GM23248 (cell line): ENCODE measurements around the gene SEMG1. TPM values are rescaled to one million over a fixed set of nuclear protein-coding genes. Genes with fewer than 3 reads are reported as not detected.

Experiments
- DNase-seq: peaks from one replicate; pipeline ENCODE4 v3.0.0-alpha.2; 2015
- H2AFZ ChIP-seq: fragments of 200-600 bp; sonication (generic); 2 replicates; pipeline ENCODE4 v1.6.1; 2016; ENCODE audit warnings: antibody characterized with exemption
- H3F3A ChIP-seq: fragments of 200-600 bp; sonication (generic); 2 replicates; pipeline ENCODE4 v1.6.1; 2016; ENCODE audit warnings: mild to moderate bottlenecking, antibody characterized with exemption, mixed run types; ENCODE audit not compliant: insufficient read depth
- H3K27ac ChIP-seq: fragments of 200-600 bp; sonication (generic); 2 replicates; pipeline ENCODE4 v1.5.1; 2016; ENCODE audit warnings: mild to moderate bottlenecking
- H3K27me3 ChIP-seq: fragments of 200-600 bp; sonication (generic); replicated peaks from 2 replicates; pipeline ENCODE4 v1.6.1; 2016; ENCODE audit warnings: mild to moderate bottlenecking; ENCODE audit not compliant: insufficient read depth
- H3K36me3 ChIP-seq: fragments of 200-600 bp; sonication (generic); 2 replicates; pipeline ENCODE4 v1.6.1; 2016; ENCODE audit warnings: low read depth, mild to moderate bottlenecking
- H3K4me1 ChIP-seq: fragments of 200-600 bp; sonication (generic); 2 replicates; pipeline ENCODE4 v1.6.1; 2016; ENCODE audit warnings: mild to moderate bottlenecking; ENCODE audit not compliant: insufficient read depth
- H3K4me2 ChIP-seq: fragments of 200-600 bp; sonication (generic); one replicate; pipeline ENCODE4 v1.6.1; 2016; ENCODE audit warnings: mild to moderate bottlenecking; ENCODE audit not compliant: unreplicated experiment
- H3K4me3 ChIP-seq: fragments of 200-600 bp; sonication (generic); 2 replicates; pipeline ENCODE4 v1.5.1; 2016; ENCODE audit warnings: mild to moderate bottlenecking
- H3K79me2 ChIP-seq: fragments of 200-600 bp; sonication (generic); 2 replicates; pipeline ENCODE4 v1.6.1; 2016; ENCODE audit warnings: mild to moderate bottlenecking; ENCODE audit not compliant: insufficient read depth
- H3K9ac ChIP-seq: fragments of 200-600 bp; sonication (generic); 2 replicates; pipeline ENCODE4 v1.6.1; 2016; ENCODE audit warnings: mild to moderate bottlenecking
- H3K9me2 ChIP-seq: fragments of 200-600 bp; sonication (generic); 2 replicates; pipeline ENCODE4 v1.6.1; 2016; ENCODE audit warnings: mixed run types, mild to moderate bottlenecking, moderate library complexity; ENCODE audit not compliant: insufficient read depth
- H3K9me3 ChIP-seq: fragments of 200-600 bp; sonication (generic); one replicate; pipeline ENCODE4 v1.6.1; 2017; ENCODE audit warnings: low read depth
- H4K20me1 ChIP-seq: fragments of 200-600 bp; sonication (generic); 2 replicates; pipeline ENCODE4 v1.6.0; 2016; ENCODE audit not compliant: insufficient read depth
- EZH2 ChIP-seq: fragments of 200-600 bp; sonication (generic); IDR thresholded peaks from 2 replicates; pipeline ENCODE4 v1.6.1; 2018; ENCODE audit warnings: antibody characterized with exemption, mild to moderate bottlenecking; ENCODE audit not compliant: insufficient read depth, poor library complexity, severe bottlenecking
- EZH2phosphoT487 ChIP-seq: fragments of 200-600 bp; sonication (generic); IDR thresholded peaks from 2 replicates; pipeline ENCODE4 v1.6.1; 2018; ENCODE audit warnings: antibody characterized with exemption, moderate library complexity, mild to moderate bottlenecking, low read depth; ENCODE audit not compliant: insufficient read depth
- WGBS, 2 experiments: methylation state at CpG; one replicate each; pipeline ENCODE4 v1.1.6; 2015 to 2017; ENCODE audit warnings: low lambda C conversion rate in 2 of 2, low coverage in 1 of 2; ENCODE audit errors: missing lambda C conversion rate in 2 of 2; 5-methylcytosine and 5-hydroxymethylcytosine counted together
- in situ Hi-C: fragments of 300-500 bp; cut with MboI; formaldehyde crosslinking; loops from 2 replicates; pipeline ENCODE4 v1.15.0; 2020
- polyA plus RNA-seq: library from polyadenylated mRNA; unstranded; fragments of >200 nt; fragmentation: Nextera tagmentation; extraction: Ambion mirVana; gene quantifications from 2 replicates; pipeline ENCODE4 v1.2.1, GENCODE V29; 2016
- total RNA-seq: library from RNA; depleted of rRNA; stranded (reverse); fragments of >200 nt; shearing (Covaris generic); gene quantifications from 2 replicates; pipeline ENCODE4 v1.2.3, GENCODE V29; 2014; rRNA removed

The SEMG1 gene
- total and polyA plus RNA-seq, 2 experiments from 2014 or later = not detected

GRCh38 chr20:45258664-45259063, 51.8 kb downstream of the SEMG1 start:
- TF ChIP-seq EZH2phosphoT487 (no peak), EZH2 (no peak)
- 33 to 44% methylated on average over 2 of the region's 2 CpGs for WGBS, 2 experiments
- H3K27me3 ChIP-seq = peaks cover 16% of the 10 kb centered on the region; the same call in 1 of the 2 replicates

More at GRCh38 chr20:45258664-45259063, 51.8 kb downstream of the SEMG1 start:
- Histone ChIP-seq H3K9me2 (no peaks in the 10 kb centered on the region), H3F3A (peaks cover 4% of the 10 kb centered on the region), H3K4me1 (peaks cover 12% of the 10 kb centered on the region), H3K4me3 (no peak overlapping the region), H3K36me3 (no peaks in the 10 kb centered on the region), H3K9me3 (no peaks in the 10 kb centered on the region), H4K20me1 (no peaks in the 10 kb centered on the region), H3K4me2 (no peak overlapping the region), H2AFZ (no peak overlapping the region), H3K27ac (no peak overlapping the region), H3K9ac (no peak overlapping the region), H3K79me2 (no peaks in the 10 kb centered on the region)
- in situ Hi-C loops = no loop called here
- DNase-seq = no peak

Other genes with a start within 250 kb of the SEMG1 start
- gene TOMM34, start 246.6 kb upstream of the SEMG1 start, total RNA-seq = 53.0 and 63.8 TPM in 2 replicates
- 63.4 and 69.9 TPM in 2 replicates for gene TOMM34, start 246.6 kb upstream of the SEMG1 start, polyA plus RNA-seq
- gene STK4, start 240.5 kb upstream of the SEMG1 start, total RNA-seq = 21.9 and 30.4 TPM in 2 replicates
- 33.4 and 35.1 TPM in 2 replicates for gene STK4, start 240.5 kb upstream of the SEMG1 start, polyA plus RNA-seq
- 0.11 and 0.25 TPM in 2 replicates for gene KCNS1, start 105.9 kb upstream of the SEMG1 start, total RNA-seq
- gene KCNS1, start 105.9 kb upstream of the SEMG1 start, polyA plus RNA-seq = 0.55 and 0.99 TPM in 2 replicates
- not detected in 2 replicates for gene WFDC5, start 91.9 kb upstream of the SEMG1 start, total RNA-seq
- gene WFDC5, start 91.9 kb upstream of the SEMG1 start, polyA plus RNA-seq = not detected in 2 replicates
- not detected in 2 replicates for gene WFDC12, start 82.6 kb upstream of the SEMG1 start, total RNA-seq
- gene WFDC12, start 82.6 kb upstream of the SEMG1 start, polyA plus RNA-seq = not detected in 2 replicates
- gene PI3, start 32.1 kb upstream of the SEMG1 start, total RNA-seq = 1.5 TPM in 1 of 2 replicates, not detected in the other
- not detected in 2 replicates for gene PI3, start 32.1 kb upstream of the SEMG1 start, polyA plus RNA-seq
- not detected in 2 replicates for gene SEMG2, start 14.3 kb downstream of the SEMG1 start, total RNA-seq
- not detected in 2 replicates for gene SEMG2, start 14.3 kb downstream of the SEMG1 start, polyA plus RNA-seq
- 1.7 TPM in 1 of 2 replicates, not detected in the other for gene SLPI, start 47.5 kb downstream of the SEMG1 start, total RNA-seq
- 3.4 and 3.7 TPM in 2 replicates for gene SLPI, start 47.5 kb downstream of the SEMG1 start, polyA plus RNA-seq
- not detected in 2 replicates for gene RBPJL, start 99.8 kb downstream of the SEMG1 start, total RNA-seq
- not detected in 2 replicates for gene RBPJL, start 99.8 kb downstream of the SEMG1 start, polyA plus RNA-seq
- not detected in 2 replicates for gene MATN4, start 101.3 kb downstream of the SEMG1 start, total RNA-seq
- gene MATN4, start 101.3 kb downstream of the SEMG1 start, polyA plus RNA-seq = 0.09 TPM in 1 of 2 replicates, not detected in the other
- 368 and 410 TPM in 2 replicates for gene SDC4, start 141.4 kb downstream of the SEMG1 start, total RNA-seq
- 454 and 461 TPM in 2 replicates for gene SDC4, start 141.4 kb downstream of the SEMG1 start, polyA plus RNA-seq
- gene SYS1, start 156.1 kb downstream of the SEMG1 start, total RNA-seq = 27.3 and 38.7 TPM in 2 replicates
- gene SYS1, start 156.1 kb downstream of the SEMG1 start, polyA plus RNA-seq = 24.6 and 27.1 TPM in 2 replicates
- gene TP53TG5, start 171.3 kb downstream of the SEMG1 start, total RNA-seq = not detected in 2 replicates
- 0.42 and 0.55 TPM in 2 replicates for gene TP53TG5, start 171.3 kb downstream of the SEMG1 start, polyA plus RNA-seq
- 5.1 and 5.7 TPM in 2 replicates for gene DBNDD2, start 201.3 kb downstream of the SEMG1 start, total RNA-seq
- 27.9 and 30.0 TPM in 2 replicates for gene DBNDD2, start 201.3 kb downstream of the SEMG1 start, polyA plus RNA-seq
- 108 and 138 TPM in 2 replicates for gene PIGT, start 209.1 kb downstream of the SEMG1 start, total RNA-seq
- 190 and 198 TPM in 2 replicates for gene PIGT, start 209.1 kb downstream of the SEMG1 start, polyA plus RNA-seq